GM12873 (cell line): Measurements from ENCODE around the gene TRABD2B.

Source experiments
- CTCF ChIP-seq: IDR thresholded peaks from 2 replicates; pipeline ENCODE4 v1.5.1; 2012; ENCODE audit warnings: low read depth, mild to moderate bottlenecking, moderate library complexity, low read length, control low read depth; ENCODE audit not compliant: insufficient read depth; ENCODE audit errors: missing control alignments

TRABD2B gene

DNA sequence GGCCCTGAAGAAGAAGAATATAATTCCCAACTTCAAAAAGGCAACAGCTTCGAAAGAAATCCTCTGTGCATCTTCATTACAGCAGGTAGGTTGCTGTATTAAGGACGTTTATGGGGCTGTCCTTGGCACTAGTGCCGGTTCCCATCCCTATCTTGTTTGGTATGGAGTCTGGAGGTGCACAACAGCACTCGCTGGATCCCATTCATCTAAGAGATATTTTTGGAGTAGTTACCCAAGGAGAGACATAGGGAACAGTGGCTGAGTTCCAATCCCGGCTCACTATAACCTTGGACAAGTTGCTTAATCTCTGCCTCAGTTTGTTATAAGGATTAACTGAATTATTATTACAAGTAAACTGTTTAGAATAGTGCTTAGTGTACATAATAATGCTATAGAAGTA, 106.4 kb downstream of the TRABD2B start:
- no peak for TF ChIP-seq CTCF

DNA sequence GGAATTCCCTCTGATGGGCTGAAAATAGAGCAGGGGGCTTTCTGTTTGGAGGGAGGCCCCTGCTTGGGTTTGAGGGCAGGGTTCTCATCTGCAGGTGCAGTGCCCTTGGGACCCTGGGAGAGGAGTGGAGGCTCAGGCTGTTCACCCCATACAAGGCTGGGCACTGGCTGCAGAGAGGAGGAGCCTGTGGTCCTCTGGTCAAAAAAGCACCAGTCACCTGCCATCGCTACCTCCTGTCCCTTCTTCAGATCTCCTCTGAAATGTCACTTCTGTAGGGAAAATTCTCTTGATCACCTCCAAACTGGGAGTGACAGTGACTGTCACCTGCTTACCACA, 108.9 kb downstream of the TRABD2B start:
- no peak for TF ChIP-seq CTCF

DNA sequence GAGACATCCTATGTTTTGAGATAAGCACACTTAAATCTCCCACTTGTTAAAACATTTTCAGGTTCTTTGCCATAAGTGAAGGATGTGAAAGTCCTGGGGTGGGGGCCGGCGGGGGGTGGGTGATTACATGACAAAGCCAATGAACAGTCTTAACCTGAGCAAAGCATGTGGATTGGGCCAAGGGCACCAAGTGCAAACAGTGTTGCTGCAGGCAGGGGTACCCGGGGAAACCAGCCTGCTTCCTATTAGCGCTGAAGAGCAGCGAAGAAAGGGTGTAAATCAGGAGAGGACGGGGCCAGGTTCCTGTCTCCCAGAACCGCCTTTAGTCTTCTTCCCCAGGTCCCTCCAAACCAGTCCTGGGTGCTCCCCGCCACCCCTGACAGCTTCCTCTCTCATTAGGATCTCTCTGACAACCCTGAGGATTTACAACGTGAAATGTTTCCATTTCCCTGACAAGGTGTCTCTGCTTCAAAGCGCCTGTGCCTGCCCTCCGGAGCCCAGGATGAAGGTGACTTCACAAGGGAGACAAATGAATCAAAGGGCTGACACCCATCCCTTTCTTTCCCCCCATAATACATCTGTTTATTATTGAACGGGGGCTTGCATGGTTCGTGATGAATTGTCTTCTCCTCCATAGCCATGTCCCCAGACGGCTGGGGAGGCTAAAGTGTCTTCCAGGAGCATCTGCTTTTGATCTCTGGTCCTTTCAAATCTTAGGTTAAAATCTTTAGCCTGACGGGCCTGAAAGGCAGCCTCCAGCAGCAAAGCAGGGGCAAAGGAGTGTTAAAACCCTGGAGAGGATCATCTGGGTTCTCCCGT, 109.5 kb downstream of the TRABD2B start:
- no peak for TF ChIP-seq CTCF

GRCh38 chr1:47887060-47887459, 110.1 kb downstream of the TRABD2B start:
- TF ChIP-seq CTCF, result no peak

DNA sequence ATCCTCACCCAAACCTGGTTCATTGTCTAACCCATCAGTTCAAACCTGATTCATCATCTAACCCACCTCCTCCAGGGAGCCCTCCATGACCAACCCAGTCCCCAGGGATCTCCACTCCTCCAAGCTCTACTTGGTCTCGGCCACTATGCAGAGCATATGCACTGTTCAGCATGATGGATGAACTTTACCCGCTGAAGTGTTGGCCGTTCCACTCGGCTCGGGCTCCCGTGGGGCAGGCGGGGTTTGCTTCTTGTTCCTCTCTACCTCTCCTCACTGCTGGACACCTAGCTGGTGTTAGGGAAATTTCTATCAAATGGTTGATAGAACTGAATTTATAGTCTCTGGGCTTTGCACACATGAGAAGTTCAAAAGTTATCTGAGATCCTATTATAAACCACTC, 111.0 kb downstream of the TRABD2B start:
- TF ChIP-seq CTCF, result no peak

DNA sequence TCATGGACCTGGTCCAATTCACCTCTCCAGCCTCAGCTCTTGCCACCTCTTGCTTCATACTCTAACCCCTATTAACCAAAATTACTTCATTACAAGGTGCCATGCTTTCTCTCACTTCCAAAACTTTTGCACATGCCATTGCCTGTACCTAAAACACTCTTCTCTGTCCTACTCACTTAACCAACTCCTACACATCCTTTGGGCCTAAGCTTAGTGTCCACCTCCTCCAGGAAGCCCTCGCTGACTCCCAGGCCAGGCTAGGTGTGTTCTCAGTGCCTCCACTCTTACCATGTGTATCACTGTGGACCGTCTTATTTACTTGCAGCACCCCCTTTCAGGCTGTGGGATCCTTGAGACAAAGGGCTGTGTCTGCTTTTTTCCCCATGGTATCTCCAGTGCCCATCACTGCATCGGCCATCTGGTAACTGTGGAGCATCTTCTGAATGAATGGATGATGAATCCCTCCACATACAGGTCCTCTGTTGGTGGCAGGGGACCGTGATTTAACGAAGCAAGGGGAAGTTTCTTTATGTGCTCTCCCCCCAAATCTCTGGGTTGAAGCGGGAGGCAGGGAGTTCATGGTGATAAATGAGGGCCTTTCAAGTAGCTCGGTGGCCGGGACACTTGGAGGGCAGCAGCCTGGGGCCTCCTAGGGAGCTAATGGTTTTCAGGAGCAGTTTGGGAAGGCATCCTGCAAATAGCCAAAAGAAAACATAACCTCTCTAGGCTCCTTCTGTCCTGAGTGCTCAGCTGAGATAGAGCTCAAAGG, 111.9 kb downstream of the TRABD2B start:
- TF ChIP-seq CTCF, result no peak

- TF ChIP-seq CTCF, result no peak
Measured at GRCh38 chr1:47883963-47884362, 113.2 kb downstream of the TRABD2B start.
